Stimulated activated CD4-positive, alpha-beta T cell treated with anti-CD3 and anti-CD28 coated beads, Interleukin-1b, Interleukin-23, amount 100 ng/mL, for 48 hours (primary cell): Measurements from ENCODE around the gene SPTBN4.
"Not testable (repeated sequence)": the region's sequence is repeated elsewhere in the genome, so short reads cannot be mapped to it uniquely, and the experiment has no call there.

Experiments
- DNase-seq: peaks from one replicate; pipeline ENCODE4 v3.0.0-alpha.2; 2020

The SPTBN4 gene

DNA sequence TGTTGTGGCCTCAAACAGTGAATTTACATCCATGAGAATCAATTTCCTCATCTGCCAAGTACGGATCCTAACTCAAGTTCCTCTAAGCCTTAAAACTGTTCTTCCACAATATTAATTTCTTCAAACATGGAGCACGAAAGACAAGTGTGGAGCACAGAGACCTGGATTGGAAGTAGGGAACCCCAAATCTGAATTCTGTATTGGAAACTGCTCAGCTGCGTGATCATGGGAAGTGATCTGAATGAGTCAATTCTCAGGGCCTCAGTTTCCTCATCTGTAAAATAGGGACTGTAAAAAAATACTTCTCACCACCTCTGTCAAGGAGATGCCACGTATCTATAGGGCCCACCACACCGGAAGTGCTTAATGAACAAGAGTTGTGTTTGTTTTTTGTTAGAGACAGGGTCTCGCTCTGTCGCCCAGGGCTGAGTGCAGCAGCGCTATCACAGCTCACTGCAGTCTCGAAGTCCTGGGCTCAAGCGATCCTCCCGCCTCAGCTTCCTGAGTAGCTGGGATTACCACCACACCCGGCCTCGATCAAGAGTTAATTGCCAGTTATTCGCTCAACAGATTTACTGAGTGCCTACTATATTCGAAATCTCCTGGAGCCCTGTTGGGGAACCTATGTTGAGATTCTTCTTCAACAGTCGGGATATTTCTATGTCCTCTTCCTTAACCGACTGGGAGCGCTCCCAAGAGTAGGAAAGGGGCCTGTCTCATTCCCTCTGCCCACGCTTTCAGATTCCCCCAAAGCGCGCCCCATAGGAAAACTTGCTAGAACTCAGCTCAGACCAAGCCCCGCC is 24.3 kb upstream of the SPTBN4 start:
- DNase-seq: no peak

DNA sequence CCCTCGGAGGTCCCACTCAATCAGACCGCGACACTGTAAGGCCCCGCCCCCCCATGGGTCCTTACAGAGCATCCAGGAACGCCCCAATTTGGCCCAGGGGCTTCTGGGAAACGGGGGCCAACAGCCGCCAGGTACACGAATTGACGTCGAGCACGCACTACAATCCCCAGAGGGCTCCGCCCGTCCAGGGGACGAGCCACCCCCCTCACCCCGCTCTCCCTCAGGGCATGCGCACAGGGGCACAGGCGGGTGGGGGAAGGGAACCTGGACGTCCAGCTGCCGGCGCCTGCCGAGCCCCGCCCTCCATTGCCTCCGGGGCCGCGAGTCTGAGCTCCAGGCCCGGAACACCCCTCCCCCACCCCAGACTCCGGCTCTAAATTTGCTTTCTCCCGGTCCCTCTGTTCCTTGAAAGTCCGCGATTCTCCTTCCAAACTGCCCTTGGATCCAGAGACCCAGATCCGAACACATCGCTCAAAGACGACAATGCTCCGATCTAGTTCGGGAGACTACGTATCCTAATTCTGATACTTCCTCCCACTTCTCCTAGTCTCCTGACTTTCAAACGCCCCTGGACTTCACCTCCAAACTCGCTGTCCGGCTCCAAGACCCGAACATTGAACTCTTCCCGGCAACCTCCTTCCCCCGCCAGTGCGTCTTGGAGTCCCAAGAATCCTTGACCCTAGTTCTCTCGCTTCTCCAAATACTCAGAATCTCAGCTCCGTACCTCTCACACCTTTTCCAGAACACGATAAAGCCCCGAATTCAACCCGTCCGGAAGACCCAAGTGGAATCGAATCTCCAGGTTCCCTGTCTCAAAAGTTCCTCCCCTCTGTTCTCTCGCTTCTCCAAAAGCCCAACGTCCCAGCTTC is 23.4 kb upstream of the SPTBN4 start:
- DNase-seq: peak; percentile 100

DNA sequence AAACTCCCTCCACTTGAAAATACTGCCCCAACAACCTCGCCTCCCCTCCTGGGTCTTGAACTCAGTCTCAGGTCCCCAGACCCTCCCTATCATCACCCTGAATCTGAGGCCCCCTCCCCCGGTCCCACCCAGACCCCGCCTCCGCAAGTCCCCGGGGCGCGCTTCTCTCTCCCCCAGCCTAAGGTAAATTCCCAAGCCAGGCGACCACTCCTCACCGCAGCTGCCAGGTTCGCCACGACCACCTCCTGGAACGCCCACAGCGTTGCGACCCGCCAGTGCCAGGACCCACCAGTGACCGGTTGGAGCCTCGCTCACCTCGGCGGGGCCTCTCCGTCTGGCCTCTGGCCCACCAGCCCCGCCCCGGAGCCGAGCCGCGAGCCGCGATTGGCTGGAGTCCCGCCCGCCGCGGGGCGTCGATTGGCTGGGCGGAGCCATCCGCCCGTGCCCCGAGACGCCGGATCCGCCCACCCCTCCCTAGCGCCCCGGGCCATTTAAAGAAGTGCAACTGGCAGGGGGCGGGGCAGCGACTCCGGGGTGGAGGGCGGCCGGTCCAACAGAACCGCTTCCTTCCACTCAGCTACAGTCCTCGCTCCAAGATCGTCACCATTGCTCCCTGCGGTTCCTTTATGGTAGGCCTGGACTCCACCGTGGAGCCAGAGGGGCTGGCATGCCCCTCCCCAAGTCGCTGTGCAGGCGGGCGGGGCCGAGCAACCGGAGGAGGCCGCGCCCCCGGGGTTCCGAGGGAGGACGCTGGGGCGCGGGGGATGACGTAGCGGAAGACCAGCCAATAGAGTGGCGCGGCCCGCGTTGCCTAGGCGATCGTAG is 22.6 kb upstream of the SPTBN4 start, which contains the start of gene SERTAD3:
SERTAD3 (minus strand) TSS at position 336 of the 825 bp plus-strand sequence. CDS start 2,255 bp downstream, outside the sequence.
- peak; percentile 96 for DNase-seq

DNA sequence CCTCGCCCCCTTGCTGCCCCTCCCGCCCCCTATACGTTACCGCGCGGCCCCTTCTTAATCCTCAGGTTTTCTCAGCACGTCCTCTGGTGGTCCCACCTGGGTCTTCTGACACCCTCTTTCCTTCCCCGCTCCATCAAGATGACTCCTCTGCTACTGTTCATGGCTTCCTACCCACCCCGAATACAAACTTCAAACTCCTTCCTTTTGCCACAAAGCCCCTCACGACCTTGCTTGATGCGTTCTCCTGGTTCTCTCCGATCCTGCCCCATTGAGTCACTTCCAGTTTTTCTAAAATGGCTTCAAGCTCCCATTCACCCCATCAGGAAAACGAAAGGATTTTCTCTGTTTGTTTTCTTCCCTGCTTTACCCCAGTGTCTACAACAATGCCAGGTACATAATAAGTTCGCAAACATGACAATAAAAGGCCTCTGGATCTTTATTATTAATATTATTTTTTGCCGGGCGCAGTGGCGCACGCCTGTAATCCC is 21.9 kb upstream of the SPTBN4 start:
- DNase-seq: no peak

DNA sequence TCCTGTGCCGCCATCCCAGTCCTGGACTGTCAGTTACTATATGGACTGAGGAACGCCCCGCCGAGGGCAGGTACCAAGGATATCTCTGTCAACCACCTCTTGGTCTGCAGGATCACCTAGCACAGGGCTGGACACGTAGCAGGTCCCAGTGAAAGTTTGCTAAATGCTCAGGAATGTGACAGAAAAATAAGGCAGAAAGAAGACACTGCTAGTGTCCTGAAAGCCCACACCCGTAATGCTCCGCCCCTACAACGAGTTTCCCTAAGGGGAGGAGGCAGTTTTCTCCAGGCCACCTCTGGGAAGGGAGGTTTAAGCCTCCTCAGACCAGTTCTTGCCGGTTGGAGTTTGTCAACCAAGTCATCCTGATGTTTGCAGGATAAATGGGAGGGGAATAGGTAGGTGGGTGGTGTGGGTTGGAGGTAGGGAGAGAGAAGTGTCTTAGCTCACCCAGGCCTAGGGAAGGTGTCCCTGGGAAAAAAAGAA is 21.0 kb upstream of the SPTBN4 start:
- DNase-seq: no peak

DNA sequence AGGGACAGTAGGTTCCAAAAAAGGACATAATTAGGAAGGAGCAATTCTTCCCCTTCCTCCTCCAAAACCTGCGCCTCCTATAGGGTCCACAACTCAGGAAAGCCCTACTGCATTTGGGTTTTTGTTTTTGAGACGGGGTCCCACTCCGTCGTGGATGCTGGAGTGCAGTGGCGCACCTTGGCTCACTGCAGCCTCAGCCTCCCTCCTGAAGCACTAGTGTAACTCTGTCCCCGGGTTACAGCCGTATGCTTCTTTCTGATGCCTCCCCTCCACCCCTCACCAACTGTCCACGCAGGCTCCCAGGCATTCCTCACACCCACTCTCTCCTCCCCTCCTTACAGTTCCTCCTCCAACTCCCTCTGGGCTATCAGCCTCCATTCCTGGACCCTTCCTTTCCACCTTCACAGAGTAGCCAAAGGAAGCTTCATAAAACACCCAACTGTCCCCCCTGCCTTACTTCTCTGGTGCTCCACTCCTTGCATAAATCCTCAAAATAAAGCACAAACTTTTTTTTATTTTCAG is 20.5 kb upstream of the SPTBN4 start:
- no peak for DNase-seq

DNA sequence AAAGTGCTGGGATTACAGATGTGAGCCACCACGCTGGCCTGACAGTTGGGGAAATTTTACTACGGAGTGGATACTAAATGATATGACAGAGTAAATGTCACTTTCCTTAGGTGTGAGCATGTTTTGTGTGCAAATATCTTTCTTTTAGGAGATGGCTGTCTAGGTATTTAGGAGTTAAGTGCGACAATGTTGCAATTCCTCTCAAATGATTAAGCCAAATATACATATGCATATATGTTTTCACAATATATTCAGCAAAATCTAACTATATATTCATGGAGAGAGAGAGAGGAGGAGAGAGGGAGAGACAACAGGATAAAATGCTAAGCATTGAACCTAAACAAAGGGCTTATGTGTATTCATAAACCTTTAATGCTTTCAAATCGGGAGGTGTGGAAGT is 17.3 kb upstream of the SPTBN4 start:
- no peak for DNase-seq

DNA sequence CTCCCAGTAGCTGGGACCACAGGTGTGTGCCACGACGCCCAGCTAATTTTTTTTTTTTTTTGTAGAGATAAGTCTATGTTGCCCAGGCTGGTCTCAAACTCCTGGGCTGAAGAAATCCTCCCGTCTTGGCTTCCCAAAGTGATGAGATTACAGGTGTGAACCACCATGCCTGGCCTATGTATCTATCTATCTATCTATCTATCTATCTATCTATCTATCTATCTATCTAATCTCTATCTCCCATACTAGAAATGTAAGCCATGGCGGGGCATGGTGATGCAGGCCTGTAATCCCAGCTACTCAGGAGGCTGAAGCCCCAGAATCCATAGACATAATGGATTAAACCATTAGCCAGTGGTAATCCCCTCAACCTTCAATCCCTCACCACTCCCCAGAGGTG is 16.1 kb upstream of the SPTBN4 start:
- no peak for DNase-seq

DNA sequence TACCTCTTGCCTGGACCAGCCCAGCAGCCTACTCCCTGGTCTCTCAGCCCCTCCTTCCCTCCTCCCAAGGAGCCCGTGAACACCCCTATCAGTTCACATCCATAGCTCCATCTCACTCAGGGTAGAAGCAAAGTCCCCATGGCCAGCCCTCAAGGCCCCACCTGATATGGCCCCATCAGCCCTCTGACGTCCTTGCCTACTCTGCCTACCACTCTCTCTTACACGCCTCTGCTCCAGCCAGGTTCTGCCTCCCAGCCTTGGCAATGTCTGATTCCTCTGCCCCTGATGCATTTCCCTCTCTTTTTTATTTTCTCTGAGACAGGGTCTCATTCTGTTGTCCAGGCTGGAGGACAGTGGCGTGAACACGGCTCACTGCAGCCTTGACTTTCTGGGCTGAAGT is 14.8 kb upstream of the SPTBN4 start:
- no peak for DNase-seq

DNA sequence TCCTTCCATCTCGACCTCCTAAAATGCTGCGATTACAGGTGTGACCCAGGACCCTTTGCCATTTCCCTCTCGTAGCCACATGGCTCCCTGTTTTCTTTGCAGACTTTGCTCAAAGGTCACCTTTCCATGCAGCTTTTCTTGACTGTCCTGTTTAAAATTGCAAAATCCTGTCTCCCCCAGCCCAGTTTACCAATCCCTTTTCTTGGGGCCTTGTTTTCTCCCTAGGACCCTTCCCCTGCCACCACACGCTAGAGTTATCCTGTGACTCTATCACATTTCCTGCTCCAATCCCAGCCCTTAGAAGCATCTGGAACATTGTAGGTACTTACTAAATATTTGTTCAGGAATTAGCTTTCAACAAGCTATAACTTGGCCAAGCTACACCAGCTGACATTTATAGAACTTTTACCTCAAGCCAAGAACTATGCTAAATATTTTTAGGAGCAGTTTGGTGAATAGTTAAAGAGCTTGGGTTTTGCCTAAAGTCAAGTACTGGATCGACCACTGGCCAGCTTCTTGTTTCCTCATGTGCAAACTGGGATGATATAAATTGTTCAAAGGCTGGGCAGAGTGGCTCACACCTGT is 13.6 kb upstream of the SPTBN4 start:
- DNase-seq: no peak

DNA sequence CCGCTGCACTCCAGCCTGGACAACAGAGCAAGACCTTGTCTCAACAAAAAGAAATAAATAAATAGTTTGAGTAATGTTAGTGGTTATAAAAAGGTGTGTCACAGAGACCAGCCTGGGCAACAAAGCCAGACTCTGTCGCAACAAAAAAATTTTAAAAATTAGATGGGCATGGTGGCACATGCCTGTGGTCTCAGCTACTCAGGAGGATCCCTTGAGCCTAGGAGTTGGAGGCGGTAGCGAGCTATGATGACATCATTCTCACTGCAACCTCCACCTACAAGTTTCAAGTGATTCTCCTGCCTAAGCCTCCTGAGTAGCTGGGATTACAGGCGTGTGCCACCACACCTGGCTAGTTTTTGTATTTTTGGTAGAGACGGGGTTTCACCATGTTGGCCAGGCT is 12.9 kb upstream of the SPTBN4 start:
- not testable (repeated sequence) for DNase-seq

DNA sequence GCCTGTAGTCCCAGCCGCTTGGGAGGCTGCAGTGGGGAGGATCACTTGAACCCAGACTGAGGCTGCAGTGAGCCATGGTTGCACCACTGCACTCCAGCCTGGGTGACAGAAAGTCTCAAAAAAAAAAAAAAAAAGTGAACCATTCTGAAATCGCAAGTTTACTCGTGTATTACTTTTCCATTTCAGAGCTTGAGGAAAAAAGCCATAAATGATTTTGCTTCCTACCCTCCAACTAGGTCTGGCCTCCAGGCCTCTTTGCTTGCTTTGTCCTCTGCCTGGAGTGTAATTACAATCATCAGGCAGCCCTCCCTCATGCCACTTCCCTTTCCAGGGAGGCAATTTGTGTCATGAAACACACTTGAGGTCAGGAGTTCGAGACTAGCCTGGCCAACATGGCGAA is 9.8 kb upstream of the SPTBN4 start:
- DNase-seq: no peak

DNA sequence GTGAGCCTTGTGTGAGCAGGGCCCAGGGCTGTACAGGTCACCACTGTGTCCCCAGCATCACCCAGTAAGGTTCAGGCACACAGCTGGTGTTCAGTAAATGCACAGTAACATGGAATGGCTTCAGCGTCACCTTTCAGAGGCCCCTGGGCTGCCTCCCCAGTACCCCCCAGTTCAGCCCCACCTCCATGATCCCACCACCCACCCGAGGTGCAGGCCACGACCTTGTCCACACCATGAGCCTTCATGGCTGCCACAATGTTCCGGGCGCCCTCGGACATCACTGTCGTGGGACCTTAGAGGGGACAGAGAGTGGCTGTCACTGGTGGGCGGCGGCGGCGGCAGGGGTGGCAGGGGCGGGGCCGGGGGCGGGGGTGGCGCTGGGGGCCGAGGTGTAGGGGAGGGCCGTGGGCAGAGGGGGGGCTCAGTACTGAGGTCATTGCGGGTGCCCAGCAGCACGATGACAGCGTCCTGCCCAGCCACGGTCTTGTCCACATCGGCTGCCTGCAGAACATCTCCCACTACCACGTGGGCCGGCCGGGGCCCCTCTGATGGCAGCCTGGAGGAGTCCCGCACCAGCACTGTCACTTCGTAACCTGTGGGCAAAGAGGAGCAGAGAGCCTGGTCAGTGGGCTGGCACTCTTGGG is 8.7 kb upstream of the SPTBN4 start:
- DNase-seq: no peak

DNA sequence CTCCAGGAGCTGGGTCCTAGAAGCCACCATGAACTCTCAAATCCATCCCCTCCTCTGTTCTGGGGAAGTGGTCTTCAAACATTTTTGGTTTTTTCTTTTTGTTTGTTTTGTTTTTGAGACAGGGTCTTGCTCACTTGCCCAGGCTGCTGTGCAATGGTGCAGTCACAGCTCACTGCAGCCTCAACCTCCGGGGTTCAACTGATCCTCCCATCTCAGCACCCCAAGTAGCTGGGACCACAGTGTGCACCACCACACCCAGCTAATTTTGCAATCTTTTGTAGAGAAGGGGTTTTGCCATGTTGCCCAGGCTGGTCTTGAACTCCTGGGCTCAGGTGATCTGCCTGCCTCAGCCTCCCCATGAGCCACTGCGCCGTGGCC is 8.2 kb upstream of the SPTBN4 start:
- DNase-seq: no peak

DNA sequence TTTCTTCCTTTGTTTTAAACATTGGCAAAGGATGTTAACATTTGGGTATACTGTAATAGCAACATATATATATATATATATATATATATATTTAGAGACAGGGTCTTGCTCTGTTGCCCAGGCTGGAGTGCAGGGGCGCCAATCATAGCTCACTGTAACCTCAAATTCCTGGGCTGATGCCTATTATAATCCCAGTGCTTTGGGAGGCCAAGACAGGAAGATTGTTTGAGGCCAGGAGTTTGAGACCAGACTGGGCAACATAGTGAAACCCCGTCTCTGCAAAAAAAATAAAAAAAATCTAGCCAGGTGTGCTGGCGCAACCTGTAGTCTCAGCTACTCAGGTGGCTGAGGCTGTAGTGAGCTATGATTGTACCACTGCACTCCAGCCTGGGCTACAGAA is 6.6 kb upstream of the SPTBN4 start:
- DNase-seq: no peak

DNA sequence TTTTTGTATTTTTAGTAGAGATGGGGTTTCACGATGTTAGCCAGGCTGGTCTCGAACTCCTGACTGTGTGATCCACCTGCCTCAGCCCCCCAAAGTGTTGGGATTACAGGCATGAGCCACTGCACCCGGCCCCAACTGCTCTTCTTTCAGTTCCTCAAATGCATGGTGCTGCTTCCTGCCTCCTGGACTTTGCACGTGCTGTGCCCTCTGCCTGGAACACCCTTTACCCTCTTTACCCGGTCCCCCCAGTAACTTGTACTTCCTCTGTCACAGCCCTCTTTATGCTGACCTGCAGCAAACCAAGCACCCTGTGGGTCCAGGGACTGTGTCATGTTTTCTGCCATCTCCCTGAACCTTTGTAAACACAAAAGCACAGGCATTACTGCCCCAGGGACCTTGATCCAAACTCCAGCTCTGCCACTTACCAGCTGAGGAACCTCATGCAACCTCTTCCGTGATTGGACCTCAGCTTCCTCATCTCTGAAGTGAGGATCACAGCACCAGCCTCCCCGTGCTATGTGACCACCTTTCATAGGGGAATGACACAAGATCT is 5.1 kb upstream of the SPTBN4 start:
- no peak for DNase-seq

DNA sequence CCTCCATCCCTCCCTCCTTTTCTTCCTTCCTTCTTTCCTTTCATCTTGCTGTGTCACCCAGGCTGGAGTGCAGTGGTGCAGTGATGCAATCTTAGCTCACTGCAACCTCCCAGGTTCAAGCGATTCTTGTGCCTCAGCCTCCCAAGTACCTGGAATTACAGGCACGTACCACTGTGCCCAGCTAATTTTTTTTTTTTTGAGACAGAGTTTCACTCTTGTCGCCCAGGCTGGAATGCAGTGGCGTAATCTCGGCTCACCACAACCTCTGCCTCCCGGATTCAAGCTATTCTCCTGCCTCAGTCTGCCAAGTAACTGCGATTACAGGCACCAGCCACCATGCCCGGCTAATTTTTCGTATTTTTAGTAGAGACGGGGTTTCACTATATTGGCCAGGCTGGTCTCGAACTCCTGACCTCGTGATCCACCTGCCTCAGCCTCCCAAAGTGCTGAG is 3.2 kb upstream of the SPTBN4 start:
- not testable (repeated sequence) for DNase-seq

DNA sequence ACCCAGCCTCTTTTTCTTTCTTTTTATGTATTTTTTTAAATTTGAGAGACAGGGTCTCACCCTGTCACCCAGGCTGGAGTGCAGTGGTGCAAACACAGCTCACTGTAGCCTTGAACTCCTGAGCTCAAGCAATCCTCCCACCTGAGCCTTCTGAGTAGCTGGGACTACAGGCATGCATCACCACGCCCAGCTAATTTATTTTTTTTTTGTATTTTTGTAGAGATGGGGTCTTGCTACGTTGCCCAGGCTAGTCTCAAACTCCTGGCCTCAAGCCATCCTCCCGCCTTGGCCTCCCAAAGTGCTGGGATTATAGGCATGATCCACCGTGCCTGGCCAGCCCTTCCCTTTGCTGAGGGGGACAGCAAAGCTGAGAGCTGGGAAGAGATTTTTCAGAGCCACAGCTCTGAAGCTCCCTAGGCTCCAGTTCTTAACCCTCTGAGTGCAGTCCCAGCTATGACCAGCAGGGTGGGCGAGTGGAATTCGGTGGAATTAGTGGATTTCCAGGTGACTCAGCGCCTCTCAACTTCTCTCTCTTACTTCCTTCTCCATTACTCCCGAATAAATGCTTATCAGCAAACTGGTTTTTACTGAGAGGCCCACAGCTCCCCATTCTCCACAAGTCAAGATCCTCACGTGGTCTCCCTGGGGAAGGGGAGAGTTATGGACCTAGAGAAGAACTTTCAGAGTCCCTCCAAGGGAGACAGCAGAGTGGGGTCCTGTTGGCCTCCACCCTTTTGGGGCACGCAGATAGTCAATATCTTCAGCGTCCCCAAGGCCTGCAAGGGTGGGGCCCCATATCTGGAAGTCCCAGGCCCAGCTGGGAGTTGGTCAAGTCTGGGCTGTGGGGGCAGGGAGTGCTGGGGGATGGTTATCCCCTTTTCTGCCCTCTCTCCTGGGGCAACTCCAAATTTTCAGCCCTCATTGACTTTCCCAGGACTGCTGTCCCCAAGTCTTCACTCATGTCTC is 2.5 kb upstream of the SPTBN4 start:
- peak; percentile 69 for DNase-seq

DNA sequence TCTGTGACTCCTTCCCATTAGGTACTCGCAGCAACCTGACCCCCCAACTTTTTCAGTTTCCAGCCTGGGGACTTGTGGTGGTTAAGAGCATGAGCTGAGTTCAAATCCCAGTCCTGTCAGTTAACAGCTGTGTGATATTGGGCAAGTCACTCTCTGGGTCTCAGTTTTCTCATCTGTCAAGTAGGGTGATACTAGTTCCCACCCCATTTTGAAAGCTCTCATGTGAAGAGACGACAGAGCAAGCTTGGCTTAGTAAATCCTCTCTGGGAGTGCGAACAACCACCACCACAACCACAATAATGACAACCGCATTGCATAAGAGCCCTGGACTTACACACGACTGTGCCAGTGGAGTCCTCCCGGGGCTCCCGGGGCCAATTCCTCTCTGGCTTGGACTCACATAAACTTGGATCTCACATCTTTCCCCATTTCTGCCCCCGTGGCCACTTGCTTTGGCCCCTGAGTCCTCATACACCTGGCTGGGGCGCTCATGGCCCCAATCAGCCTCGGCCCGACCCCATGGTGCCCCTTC is 1.7 kb upstream of the SPTBN4 start:
- peak; percentile 56 for DNase-seq
